MM.1S (cell line): Measurements from ENCODE around the gene EIF2S2.

ENCODE experiments used
- DNase-seq: peaks from one replicate; pipeline ENCODE4 v3.0.0-alpha.2; 2015
- H2AFZ ChIP-seq: fragments of 300-600 bp; sonication (generic); 2 replicates; pipeline ENCODE4 v1.6.0; 2016; ENCODE audit warnings: antibody characterized with exemption, low read length
- H3F3A ChIP-seq: fragments of 300-600 bp; sonication (generic); 2 replicates; pipeline ENCODE4 v1.6.1; 2016; ENCODE audit warnings: mild to moderate bottlenecking, antibody characterized with exemption, low read length, moderate library complexity, mixed read lengths; ENCODE audit not compliant: insufficient read depth
- H3K27ac ChIP-seq: fragments of 300-600 bp; sonication (generic); 2 replicates; pipeline ENCODE4 v1.5.1; 2016; ENCODE audit warnings: mild to moderate bottlenecking, low read length
- H3K27me3 ChIP-seq: fragments of 300-600 bp; sonication (generic); replicated peaks from 2 replicates; pipeline ENCODE4 v1.6.0; 2016; ENCODE audit warnings: low read length; ENCODE audit not compliant: insufficient read depth
- H3K36me3 ChIP-seq: fragments of 300-600 bp; sonication (generic); replicated peaks from 2 replicates; pipeline ENCODE4 v1.6.1; 2016; ENCODE audit warnings: mild to moderate bottlenecking, low read length, mixed read lengths; ENCODE audit not compliant: insufficient read depth
- H3K4me1 ChIP-seq: fragments of 300-600 bp; sonication (generic); 2 replicates; pipeline ENCODE4 v1.6.1; 2016; ENCODE audit warnings: low read length, mixed read lengths
- H3K4me2 ChIP-seq: fragments of 300-600 bp; sonication (generic); 2 replicates; pipeline ENCODE4 v1.6.0; 2016; ENCODE audit warnings: low read depth, low read length
- H3K4me3 ChIP-seq: fragments of 300-600 bp; sonication (generic); 2 replicates; pipeline ENCODE4 v1.5.1; 2016; ENCODE audit warnings: low read length, mixed read lengths
- H3K79me2 ChIP-seq: fragments of 300-600 bp; sonication (generic); 2 replicates; pipeline ENCODE4 v1.6.1; 2016; ENCODE audit warnings: mixed run types, low read length, mixed read lengths
- H3K9ac ChIP-seq: fragments of 300-600 bp; sonication (generic); 2 replicates; pipeline ENCODE4 v1.6.1; 2016; ENCODE audit warnings: low read length, mixed read lengths
- H3K9me2 ChIP-seq: fragments of 300-600 bp; sonication (generic); replicated peaks from 2 replicates; pipeline ENCODE4 v1.6.1; 2016; ENCODE audit warnings: mild to moderate bottlenecking, low read length, mixed read lengths; ENCODE audit not compliant: insufficient read depth
- H3K9me3 ChIP-seq: fragments of 300-600 bp; sonication (generic); replicated peaks from 2 replicates; pipeline ENCODE4 v1.6.1; 2016; ENCODE audit warnings: mild to moderate bottlenecking, low read length, mixed read lengths; ENCODE audit not compliant: insufficient read depth
- H4K20me1 ChIP-seq: fragments of 300-600 bp; sonication (generic); 2 replicates; pipeline ENCODE4 v1.6.1; 2016; ENCODE audit warnings: mild to moderate bottlenecking, low read length, moderate library complexity, mixed read lengths; ENCODE audit not compliant: insufficient read depth
- CTCF ChIP-seq: fragments of 300-600 bp; sonication (generic); IDR thresholded peaks from 2 replicates; pipeline ENCODE4 v1.5.1; 2016; ENCODE audit warnings: antibody characterized with exemption, low read length, mixed read lengths
- EZH2 ChIP-seq: fragments of 300-600 bp; sonication (generic); optimal IDR thresholded peaks from 2 replicates; pipeline ENCODE3; 2017; ENCODE audit warnings: low read depth, mild to moderate bottlenecking, antibody characterized with exemption, low read length, mixed read lengths
- EZH2phosphoT487 ChIP-seq: fragments of 300-600 bp; sonication (generic); IDR thresholded peaks from 2 replicates; pipeline ENCODE4 v1.6.1; 2018; ENCODE audit warnings: antibody characterized with exemption, low read length

The EIF2S2 gene

GRCh38 chr20:34070859-34071258, 41.2 kb downstream of the EIF2S2 start:
- Histone ChIP-seq H3K4me1 (peaks cover 19% of the 10 kb centered on the region), H3K9ac (no peak overlapping the region), H3F3A (peaks cover 18% of the 10 kb centered on the region; the same call in 1 of the 2 replicates), H3K36me3 (peaks cover 12% of the 10 kb centered on the region), H3K4me3 (no peak overlapping the region), H3K27ac (no peak overlapping the region), H3K79me2 (peaks cover 100% of the 10 kb centered on the region), H3K27me3 (no peaks in the 10 kb centered on the region), H3K9me2 (no peaks in the 10 kb centered on the region), H3K9me3 (no peaks in the 10 kb centered on the region), H3K4me2 (no peak overlapping the region), H2AFZ (no peak overlapping the region), H4K20me1 (peaks cover 13% of the 10 kb centered on the region)
- TF ChIP-seq CTCF (no peak), EZH2phosphoT487 (no peak), EZH2 (no peak)
- DNase-seq = no peak

- peaks cover 100% of the 10 kb centered on the region for H3K79me2 ChIP-seq
- no peak overlapping the region for H3K9ac ChIP-seq
- peaks cover 7% of the 10 kb centered on the region; the same call in 1 of the 2 replicates for H3K36me3 ChIP-seq
Measured at GRCh38 chr20:34070079-34070439, 42.0 kb downstream of the EIF2S2 start.

GRCh38 chr20:34069341-34070078, 42.5 kb downstream of the EIF2S2 start:
- H4K20me1 ChIP-seq = peaks cover 13% of the 10 kb centered on the region
- peaks cover 7% of the 10 kb centered on the region; the same call in 1 of the 2 replicates for H3K36me3 ChIP-seq
- no peak overlapping the region; the same call in 1 of the 2 replicates for H3K27ac ChIP-seq
- peak; percentile 80 for DNase-seq
- H3F3A ChIP-seq = peaks cover 18% of the 10 kb centered on the region; the same call in 1 of the 2 replicates
- no peaks in the 10 kb centered on the region for H3K9me2 ChIP-seq
- H3K4me1 ChIP-seq = peaks cover 19% of the 10 kb centered on the region
- peaks cover 100% of the 10 kb centered on the region for H3K79me2 ChIP-seq
- H3K9ac ChIP-seq = no peak overlapping the region
- TF ChIP-seq CTCF = peak; percentile 70
- TF ChIP-seq EZH2phosphoT487 = no peak
- H2AFZ ChIP-seq = no peak overlapping the region
- no peaks in the 10 kb centered on the region for H3K27me3 ChIP-seq
- no peaks in the 10 kb centered on the region for H3K9me3 ChIP-seq
- no peak overlapping the region for H3K4me3 ChIP-seq
- no peak overlapping the region for H3K4me2 ChIP-seq

More at GRCh38 chr20:34070079-34070439, 42.0 kb downstream of the EIF2S2 start:
- Histone ChIP-seq H4K20me1 (peaks cover 13% of the 10 kb centered on the region), H3K27ac (no peak overlapping the region), H3K4me2 (no peak overlapping the region), H3F3A (peaks cover 18% of the 10 kb centered on the region; the same call in 1 of the 2 replicates), H3K4me1 (peaks cover 19% of the 10 kb centered on the region), H3K4me3 (no peak overlapping the region), H3K9me3 (no peaks in the 10 kb centered on the region), H3K9me2 (no peaks in the 10 kb centered on the region), H3K27me3 (no peaks in the 10 kb centered on the region), H2AFZ (no peak overlapping the region)
- DNase-seq = no peak
- TF ChIP-seq CTCF = no peak
- no peak for TF ChIP-seq EZH2phosphoT487
- no peak for TF ChIP-seq EZH2
